WTC11 (cell line): Measurements from ENCODE around the gene ALK. TPM values are rescaled to one million over a fixed set of nuclear protein-coding genes. Genes with fewer than 3 reads are reported as not detected.

ENCODE experiments used
- ATAC-seq: fragments of 200-7000 bp; cut with Tn5 transposase; 2 replicates; pipeline ENCODE4 v1.10.0; 2021; ENCODE audit warnings: mild to moderate bottlenecking, moderate library complexity
- CTCF ChIA-PET: fragments of 300-600 bp; sonication (Branson Sonifier 250); formaldehyde crosslinking; loops from one replicate; lab custom pipeline; 2021; ENCODE audit warnings: antibody characterized with exemption; lab: Charles Lee
- POLR2A ChIA-PET: fragments of 350-600 bp; sonication (Branson Sonifier 250); formaldehyde crosslinking; loops from one replicate; lab custom pipeline; 2021; ENCODE audit warnings: antibody characterized with exemption; lab: Charles Lee
- DNase-seq: peaks from one replicate; pipeline ENCODE4 v3.0.0; 2021; ENCODE audit warnings: low spot score
- H3K27ac Mint-ChIP-seq: 2 replicates; pipeline ENCODE4 v1.8.0; 2021; ENCODE audit warnings: mixed read lengths
- H3K27me3 Mint-ChIP-seq: 2 replicates; pipeline ENCODE4 v1.8.0; 2021; ENCODE audit warnings: low read depth, mild to moderate bottlenecking, moderate library complexity, mixed read lengths
- H3K36me3 Mint-ChIP-seq: 2 replicates; pipeline ENCODE4 v1.8.0; 2021; ENCODE audit warnings: mixed read lengths
- H3K4me1 Mint-ChIP-seq: 2 replicates; pipeline ENCODE4 v1.8.0; 2022; ENCODE audit warnings: mixed read lengths
- H3K4me3 Mint-ChIP-seq: 2 replicates; pipeline ENCODE4 v1.8.0; 2021; ENCODE audit warnings: mild to moderate bottlenecking, moderate library complexity, mixed read lengths
- H3K9me3 Mint-ChIP-seq: 2 replicates; pipeline ENCODE4 v1.8.0; 2021; ENCODE audit warnings: mixed read lengths
- EMX1 ChIP-seq: fragments of 250-450 bp; sonication (Bioruptor Pico); IDR thresholded peaks from 2 replicates; pipeline ENCODE4 v1.8.0; 2021; ENCODE audit warnings: mild to moderate bottlenecking
- ERG ChIP-seq: fragments of 250-450 bp; sonication (Bioruptor Pico); IDR thresholded peaks from 2 replicates; pipeline ENCODE4 v1.8.0; 2021; ENCODE audit warnings: mild to moderate bottlenecking
- ETV6 ChIP-seq: sonication (generic); formaldehyde crosslinking; IDR thresholded peaks from 2 replicates; pipeline ENCODE4 v1.8.1; 2022; ENCODE audit warnings: mild to moderate bottlenecking, missing genetic modification reagents
- FOXJ3 ChIP-seq: sonication (generic); formaldehyde crosslinking; IDR thresholded peaks from 2 replicates; pipeline ENCODE4 v1.9.0; 2021; ENCODE audit warnings: missing genetic modification reagents, mild to moderate bottlenecking, borderline replicate concordance
- FOXK1 ChIP-seq: sonication (generic); formaldehyde crosslinking; IDR thresholded peaks from 2 replicates; pipeline ENCODE4 v1.8.0; 2022; ENCODE audit warnings: mild to moderate bottlenecking, moderate library complexity, missing genetic modification reagents
- FOXP1 ChIP-seq: sonication (generic); formaldehyde crosslinking; IDR thresholded peaks from 2 replicates; pipeline ENCODE4 v1.8.0; 2022; ENCODE audit warnings: missing genetic modification reagents, mild to moderate bottlenecking, moderate library complexity, borderline replicate concordance
- IRF2 ChIP-seq: sonication (generic); formaldehyde crosslinking; IDR thresholded peaks from 2 replicates; pipeline ENCODE4 v1.8.0; 2022; ENCODE audit warnings: low read depth, missing genetic modification reagents, borderline replicate concordance
- MLX ChIP-seq: sonication (generic); formaldehyde crosslinking; IDR thresholded peaks from 2 replicates; pipeline ENCODE4 v1.8.1; 2023; ENCODE audit warnings: mild to moderate bottlenecking, missing genetic modification reagents, moderate library complexity
- MYBL2 ChIP-seq: sonication (generic); formaldehyde crosslinking; IDR thresholded peaks from 2 replicates; pipeline ENCODE4 v1.8.1; 2023; ENCODE audit warnings: mild to moderate bottlenecking, moderate library complexity, missing genetic modification reagents
- NFE2L1 ChIP-seq: sonication (generic); formaldehyde crosslinking; IDR thresholded peaks from 2 replicates; pipeline ENCODE4 v1.8.1; 2023; ENCODE audit warnings: missing genetic modification reagents
- NR1H2 ChIP-seq: sonication (generic); formaldehyde crosslinking; IDR thresholded peaks from 2 replicates; pipeline ENCODE4 v1.9.0; 2021; ENCODE audit warnings: mild to moderate bottlenecking, moderate library complexity, missing genetic modification reagents
- PREB ChIP-seq: sonication (generic); formaldehyde crosslinking; IDR thresholded peaks from 2 replicates; pipeline ENCODE4 v1.8.1; 2022; ENCODE audit warnings: mild to moderate bottlenecking, missing genetic modification reagents, moderate library complexity, borderline replicate concordance
- PRRX2 ChIP-seq: fragments of 250-450 bp; sonication (Bioruptor Pico); IDR thresholded peaks from 2 replicates; pipeline ENCODE4 v1.8.0; 2021; ENCODE audit warnings: mild to moderate bottlenecking
- RORB ChIP-seq: fragments of 250-450 bp; sonication (Bioruptor Pico); IDR thresholded peaks from 2 replicates; pipeline ENCODE4 v1.9.0; 2021; ENCODE audit warnings: mild to moderate bottlenecking
- SP1 ChIP-seq: sonication (generic); formaldehyde crosslinking; conservative IDR thresholded peaks from 2 replicates; pipeline ENCODE4 v1.8.1; 2022; ENCODE audit warnings: missing genetic modification reagents
- STAT6 ChIP-seq: sonication (generic); formaldehyde crosslinking; conservative IDR thresholded peaks from 2 replicates; pipeline ENCODE4 v1.8.1; 2023; ENCODE audit warnings: mild to moderate bottlenecking, low read depth, missing genetic modification reagents, moderate library complexity
- TEAD1 ChIP-seq: sonication (generic); formaldehyde crosslinking; IDR thresholded peaks from 2 replicates; pipeline ENCODE4 v1.8.0; 2022; ENCODE audit warnings: mild to moderate bottlenecking, missing genetic modification reagents
- ZMAT4 ChIP-seq: fragments of 250-450 bp; sonication (Bioruptor Pico); IDR thresholded peaks from 2 replicates; pipeline ENCODE4 v1.9.0; 2021; ENCODE audit warnings: mild to moderate bottlenecking
- ZNF219 ChIP-seq: sonication (generic); formaldehyde crosslinking; IDR thresholded peaks from 2 replicates; pipeline ENCODE4 v1.8.0; 2023; ENCODE audit warnings: missing genetic modification reagents, mild to moderate bottlenecking, borderline replicate concordance
- ZNF532 ChIP-seq: fragments of 250-450 bp; sonication (Bioruptor Pico); IDR thresholded peaks from 2 replicates; pipeline ENCODE4 v1.9.0; 2021; ENCODE audit warnings: mild to moderate bottlenecking, borderline replicate concordance
- ZNF671 ChIP-seq: fragments of 250-450 bp; sonication (Bioruptor Pico); IDR thresholded peaks from 2 replicates; pipeline ENCODE4 v1.8.0; 2021; ENCODE audit warnings: mild to moderate bottlenecking
- total RNA-seq: library from RNA; stranded (reverse); gene quantifications from 3 replicates; pipeline ENCODE4 v1.2.3, GENCODE V29; 2021

The ALK gene
- total RNA-seq, 1 experiment from 2014 or later, result not detected

GRCh38 chr2:29855924-29856639 lies 65.3 kb downstream of the ALK start (continued):
- TF ChIP-seq ZNF671 (CRISPR knock-in tag) (no peak), EMX1 (no peak), SP1 (no peak), FOXJ3 (CRISPR knock-in tag) (no peak), ZNF532 (CRISPR knock-in tag) (no peak), PRRX2 (CRISPR knock-in tag) (no peak), NFE2L1 (CRISPR knock-in tag) (no peak), NR1H2 (no peak), FOXK1 (CRISPR knock-in tag) (no peak), FOXP1 (no peak), ETV6 (CRISPR knock-in tag) (no peak)
- TF ChIP-seq, all 79 proteins: peak for 0

- H3K4me1 Mint-ChIP-seq, result peaks cover 8% of the 10 kb centered on the region
- H3K4me3 Mint-ChIP-seq, result no peak overlapping the region
- ChIA-PET POLR2A (no interaction called here), CTCF (no interaction called here)
- no peak for DNase-seq
- no peak for ATAC-seq
- H3K9me3 Mint-ChIP-seq, result 0 out of 2 replicates have a peak, but pooled peaks cover 4% of the 10 kb centered on the region
- H3K27ac Mint-ChIP-seq, result no peak overlapping the region
- H3K27me3 Mint-ChIP-seq, result no peaks in the 10 kb centered on the region; the same call in 1 of the 2 replicates
- no peaks in the 10 kb centered on the region for H3K36me3 Mint-ChIP-seq
- TF ChIP-seq TEAD1, result no peak
- no peak for TF ChIP-seq IRF2
- TF ChIP-seq RORB (CRISPR knock-in tag), result no peak
- no peak for TF ChIP-seq FOXP1
- TF ChIP-seq ZMAT4, result no peak
- TF ChIP-seq ETV6 (CRISPR knock-in tag), result no peak
- no peak for TF ChIP-seq MLX
- TF ChIP-seq ERG (CRISPR knock-in tag), result no peak
- no peak for TF ChIP-seq PREB (CRISPR knock-in tag)
- TF ChIP-seq STAT6, result no peak
- TF ChIP-seq ZNF671 (CRISPR knock-in tag), result no peak
- TF ChIP-seq ZNF219 (CRISPR knock-in tag), result no peak
- TF ChIP-seq ZNF532 (CRISPR knock-in tag), result no peak
- TF ChIP-seq MYBL2 (CRISPR knock-in tag), result no peak
Observed at GRCh38 chr2:29850794-29851193, 70.6 kb downstream of the ALK start.
